ENCODE data around the gene IMPDH1.

DNA sequence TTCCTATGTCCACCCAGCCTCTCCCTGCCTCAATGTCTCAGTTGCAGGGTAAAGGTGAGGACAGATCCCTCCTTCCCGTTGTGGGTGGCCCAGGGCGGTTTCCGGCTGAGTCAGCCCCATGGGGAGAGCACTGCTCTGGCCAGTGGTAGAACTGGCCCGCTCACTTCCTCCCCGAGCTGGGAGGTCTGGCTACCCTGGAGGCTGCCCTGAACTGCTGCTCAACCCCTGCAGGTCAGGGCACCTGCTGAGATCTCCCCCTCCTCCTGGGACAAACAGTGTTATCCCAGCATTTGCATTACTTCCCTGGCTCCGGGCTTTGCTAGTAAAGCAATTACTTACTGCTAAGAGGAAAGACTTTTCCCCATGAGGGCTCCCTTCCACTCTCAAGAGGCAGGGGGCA, 21.4 kb upstream of the IMPDH1 start:
- no peak for TF ChIP-seq EP300 (IDR thresholded peaks at IDR 0.05)
- TF ChIP-seq POLR2A (IDR thresholded peaks at IDR 0.05), result no peak

Measured in sigmoid colon (tissue), 4 donors.